CD4-positive, alpha-beta T cell treated with Interleukin-15 for 1 hour (primary cell): ENCODE results near the gene OGN.
A peak's percentile ranks its signal among the peaks of the same experiment; 100 is the strongest.
"Not testable (repeated sequence)": the region's sequence is repeated elsewhere in the genome, so short reads cannot be mapped to it uniquely, and the experiment has no call there.

ENCODE experiments used
- DNase-seq: peaks from one replicate; pipeline ENCODE4 v3.0.0-alpha.2; 2020

OGN gene, protein sequence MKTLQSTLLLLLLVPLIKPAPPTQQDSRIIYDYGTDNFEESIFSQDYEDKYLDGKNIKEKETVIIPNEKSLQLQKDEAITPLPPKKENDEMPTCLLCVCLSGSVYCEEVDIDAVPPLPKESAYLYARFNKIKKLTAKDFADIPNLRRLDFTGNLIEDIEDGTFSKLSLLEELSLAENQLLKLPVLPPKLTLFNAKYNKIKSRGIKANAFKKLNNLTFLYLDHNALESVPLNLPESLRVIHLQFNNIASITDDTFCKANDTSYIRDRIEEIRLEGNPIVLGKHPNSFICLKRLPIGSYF

DNA sequence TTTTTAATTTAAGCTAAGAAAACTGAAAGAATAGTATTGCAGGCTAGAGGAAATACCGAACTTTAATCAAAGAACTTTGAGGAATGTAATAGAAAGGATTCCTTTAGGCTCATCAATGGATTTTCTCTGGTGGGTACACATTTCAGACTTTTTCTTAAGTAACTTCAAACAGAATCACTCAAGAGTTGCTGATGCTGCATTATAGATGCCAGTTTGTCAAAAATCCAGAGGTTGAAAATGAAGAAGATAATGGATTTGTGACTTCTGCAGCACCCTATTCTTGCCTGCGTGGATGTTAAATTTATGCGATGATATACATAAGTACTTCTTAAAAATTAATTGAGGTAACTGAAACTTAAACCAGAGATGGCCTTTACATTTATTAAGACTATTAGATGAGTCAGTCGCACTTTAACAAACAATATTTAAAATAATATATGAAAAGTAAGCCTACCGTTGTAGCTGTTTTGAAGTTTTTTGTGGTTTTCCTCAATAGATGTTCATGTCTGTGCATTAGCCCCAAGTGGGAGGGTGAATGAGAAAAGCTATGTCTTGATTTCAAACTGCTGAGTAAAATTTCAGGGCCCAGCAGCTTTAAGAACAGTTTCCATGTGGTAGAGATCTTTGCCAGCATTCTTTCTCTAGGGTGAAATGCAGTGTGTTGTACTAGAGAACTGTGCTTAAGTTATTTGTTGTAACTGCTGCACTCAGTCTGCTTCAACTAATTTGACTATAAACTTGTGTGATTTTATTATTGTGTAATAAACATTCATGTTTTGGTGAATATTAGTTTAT is at the start of gene OGN:
TSS of gene OGN (minus strand) at position 537 of the 795 bp plus-strand sequence. CDS start 1,171 bp downstream, outside the sequence.
- no peak for DNase-seq

DNA sequence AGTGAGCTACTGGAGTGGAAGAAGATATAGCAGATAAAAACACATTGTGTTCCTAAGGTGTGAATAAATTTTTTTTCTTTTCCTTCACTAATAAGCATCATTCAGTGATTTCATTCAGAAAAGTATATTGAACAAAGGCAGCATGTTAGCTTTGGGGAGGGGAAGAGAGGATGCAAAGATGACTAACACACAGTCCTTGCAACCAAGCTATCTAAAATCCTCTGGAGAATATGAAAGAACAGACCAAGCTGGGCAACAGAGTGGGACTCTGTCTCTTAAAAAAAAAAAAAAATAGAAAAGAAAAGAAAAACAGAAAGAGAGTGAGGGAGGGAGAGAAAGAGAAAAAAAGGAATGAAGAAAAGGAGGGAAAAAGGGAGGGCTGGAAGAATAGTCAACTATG is 42.2 kb upstream of the OGN start:
- no peak for DNase-seq

DNA sequence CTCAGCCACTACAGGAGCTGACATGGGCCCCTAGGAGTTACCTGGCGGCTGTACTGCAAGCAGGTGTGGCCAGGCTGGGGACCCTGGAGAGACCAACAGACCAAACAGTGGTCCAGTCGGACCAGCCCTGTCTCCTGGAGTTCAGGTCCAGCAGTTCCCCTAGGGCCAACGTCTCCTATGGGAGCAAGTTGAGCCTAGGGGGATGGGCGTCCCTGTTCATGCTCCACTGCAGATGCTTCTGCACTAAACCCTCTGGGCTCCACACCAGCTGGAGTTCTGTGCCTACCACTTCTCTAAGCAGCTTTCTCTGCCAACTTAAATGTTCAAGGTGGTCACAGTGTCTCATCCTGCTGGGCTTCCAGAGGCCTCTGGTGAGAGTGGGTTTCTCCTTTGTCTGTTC is 40.5 kb upstream of the OGN start:
- no peak for DNase-seq

DNA sequence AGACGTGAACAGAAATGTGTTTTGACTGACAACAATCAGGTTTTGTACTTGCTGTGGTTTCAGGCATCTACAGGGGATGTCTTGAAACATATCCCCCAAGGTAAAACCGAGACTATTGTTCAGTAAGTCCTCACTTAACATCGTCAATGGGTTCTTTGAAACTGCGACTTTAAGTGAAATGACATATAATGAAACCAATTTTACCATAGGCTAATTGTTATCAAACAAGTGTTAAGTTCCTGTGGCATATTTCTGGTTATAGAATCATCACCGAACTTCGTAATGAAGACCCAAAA is 36.3 kb upstream of the OGN start:
- no peak for DNase-seq

DNA sequence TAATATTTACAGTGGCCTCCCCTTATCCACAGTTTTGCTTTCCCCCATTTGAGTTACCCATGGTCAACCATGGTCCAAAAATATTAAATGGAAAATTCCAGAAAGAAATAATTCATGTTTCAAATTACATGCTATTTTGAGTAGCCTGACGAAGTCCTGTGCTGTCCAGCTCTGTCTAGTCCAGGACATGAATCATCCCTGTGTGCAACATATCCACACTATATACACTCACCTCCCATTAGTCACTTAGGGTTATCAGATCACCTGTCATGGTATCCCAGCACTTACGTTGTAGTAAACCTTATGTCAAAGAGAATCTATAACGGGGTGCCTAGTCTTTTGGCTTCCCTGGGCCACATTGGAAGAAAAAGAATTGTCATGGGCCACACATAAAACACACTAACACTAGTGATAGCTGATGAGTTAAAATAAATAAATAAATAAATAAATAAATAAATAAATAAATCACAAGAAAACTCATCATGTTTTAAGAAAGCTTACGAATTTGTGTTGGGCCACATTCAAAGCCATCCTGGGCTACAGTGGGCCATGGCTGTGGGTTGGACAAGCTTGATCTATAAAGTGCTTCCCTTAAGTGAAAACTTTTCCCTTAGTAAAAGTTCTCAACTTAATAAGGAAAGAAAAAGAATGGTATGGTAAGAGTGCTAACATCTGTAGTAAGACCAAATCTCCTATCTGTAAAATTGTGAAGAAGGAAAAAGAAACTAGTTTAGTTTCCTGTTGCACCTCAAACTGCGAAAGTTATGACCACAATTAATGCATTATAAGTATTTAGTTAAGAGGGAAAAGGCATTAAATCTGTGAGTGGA is 35.8 kb upstream of the OGN start:
- no peak for DNase-seq

DNA sequence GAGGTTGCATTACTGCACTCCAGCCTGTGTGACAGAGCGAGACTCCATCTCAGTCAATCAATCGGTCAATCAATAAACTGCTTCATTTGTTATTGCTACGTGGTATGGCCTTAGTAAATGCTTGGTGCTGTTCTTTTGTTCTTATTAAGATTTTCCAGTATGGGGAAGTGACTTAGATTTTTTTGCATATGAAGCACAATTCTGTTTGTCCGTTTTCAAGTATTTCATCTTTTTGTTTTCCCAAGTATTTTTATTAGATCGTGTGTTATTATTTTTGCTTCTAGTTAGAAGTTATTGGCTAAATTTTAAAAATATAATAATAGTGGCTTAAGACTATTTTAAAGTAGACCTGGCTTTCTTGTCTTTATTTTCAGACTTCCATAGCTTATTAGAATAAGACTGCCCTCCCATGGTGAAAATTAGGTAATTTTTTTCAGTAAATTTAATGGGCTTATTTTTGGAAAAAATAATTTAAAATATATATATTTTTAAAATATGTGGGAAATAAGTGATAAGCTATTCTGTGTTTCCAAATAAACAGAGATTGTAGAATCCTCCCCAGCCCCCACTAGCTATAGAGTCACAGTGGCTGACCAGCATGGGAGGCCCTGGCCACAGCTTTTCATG is 34.6 kb upstream of the OGN start:
- no peak for DNase-seq

DNA sequence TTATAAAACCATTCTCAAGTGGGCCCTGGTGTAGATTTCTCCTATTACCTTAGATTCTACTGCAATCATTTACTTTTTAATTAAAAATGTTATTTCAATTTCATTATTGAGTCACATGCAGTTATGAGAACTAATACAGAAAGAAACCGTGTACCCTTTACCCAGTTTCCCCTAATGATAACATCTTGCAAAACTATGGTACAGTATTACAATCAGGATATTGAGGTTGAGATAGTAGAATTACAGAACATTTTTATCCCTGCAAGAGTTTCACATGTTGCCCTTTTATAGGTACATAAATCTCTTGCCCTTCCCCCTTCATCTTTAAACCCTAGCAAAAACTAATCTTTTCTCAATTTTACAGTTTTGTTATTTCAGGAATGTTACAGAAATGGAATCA is 30.9 kb upstream of the OGN start:
- no peak for DNase-seq

DNA sequence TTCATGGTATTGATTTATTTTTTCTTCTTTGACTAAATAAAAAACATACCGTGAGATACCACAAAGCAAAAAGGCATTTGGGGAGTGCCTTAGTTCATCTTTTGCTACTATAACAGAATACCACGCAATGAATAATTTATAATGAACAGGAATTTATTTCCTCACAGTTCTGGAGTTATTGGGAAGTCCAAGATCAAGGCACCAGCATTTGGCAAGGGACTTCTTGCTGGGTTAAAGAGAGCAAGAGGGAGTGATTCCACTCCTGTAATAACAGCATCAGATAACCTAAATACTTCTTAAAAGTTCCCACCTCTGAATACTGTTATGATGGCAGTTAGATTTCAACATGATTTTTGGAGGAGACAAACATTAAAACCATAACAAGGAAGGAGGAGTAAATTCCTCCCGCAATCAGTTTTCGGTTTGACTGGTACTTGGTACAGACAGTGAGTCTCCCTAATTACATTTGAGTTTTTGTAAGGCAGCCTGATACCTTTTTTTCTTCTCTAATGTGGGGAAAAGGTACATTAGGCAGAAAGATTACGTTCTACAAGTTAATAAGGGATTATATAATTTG is 28.7 kb upstream of the OGN start:
- DNase-seq: no peak

DNA sequence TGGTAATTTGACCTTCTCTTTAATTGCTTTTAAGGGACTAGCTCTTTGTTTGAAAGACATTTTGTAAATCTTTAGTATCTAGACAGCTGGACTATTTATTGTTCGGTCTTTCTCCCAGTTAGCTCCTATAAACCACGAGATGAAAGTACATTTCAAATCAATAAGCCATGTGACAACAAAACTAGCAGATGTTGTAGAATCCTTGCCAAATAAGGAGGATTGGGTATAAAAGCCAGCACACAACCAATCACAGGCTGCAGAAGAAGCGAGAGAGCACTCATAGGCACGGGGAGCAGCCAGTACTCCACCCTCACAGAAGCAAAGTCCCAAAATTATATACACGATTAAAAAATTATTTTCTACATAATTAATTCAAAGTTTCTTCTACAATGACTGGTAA is 28.0 kb upstream of the OGN start:
- DNase-seq: no peak

DNA sequence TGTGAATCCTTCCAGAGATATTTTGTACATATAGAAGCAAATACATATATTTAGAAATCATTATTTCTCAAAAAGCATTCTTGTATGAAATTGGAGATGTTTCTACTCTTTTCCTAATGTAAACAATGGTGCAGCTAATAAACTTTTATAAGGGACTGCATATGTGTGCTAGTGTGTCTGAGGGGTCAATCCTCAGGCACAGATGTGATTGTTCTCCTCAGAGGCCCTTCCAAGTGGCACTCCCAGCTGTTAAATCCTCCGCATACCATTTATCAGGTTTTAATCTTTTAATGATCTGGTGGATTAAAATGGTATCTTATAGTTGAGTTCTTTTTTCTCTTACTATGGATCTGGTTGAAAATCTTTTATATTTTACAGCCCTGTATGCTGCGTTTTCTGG is 25.5 kb upstream of the OGN start:
- DNase-seq: no peak

DNA sequence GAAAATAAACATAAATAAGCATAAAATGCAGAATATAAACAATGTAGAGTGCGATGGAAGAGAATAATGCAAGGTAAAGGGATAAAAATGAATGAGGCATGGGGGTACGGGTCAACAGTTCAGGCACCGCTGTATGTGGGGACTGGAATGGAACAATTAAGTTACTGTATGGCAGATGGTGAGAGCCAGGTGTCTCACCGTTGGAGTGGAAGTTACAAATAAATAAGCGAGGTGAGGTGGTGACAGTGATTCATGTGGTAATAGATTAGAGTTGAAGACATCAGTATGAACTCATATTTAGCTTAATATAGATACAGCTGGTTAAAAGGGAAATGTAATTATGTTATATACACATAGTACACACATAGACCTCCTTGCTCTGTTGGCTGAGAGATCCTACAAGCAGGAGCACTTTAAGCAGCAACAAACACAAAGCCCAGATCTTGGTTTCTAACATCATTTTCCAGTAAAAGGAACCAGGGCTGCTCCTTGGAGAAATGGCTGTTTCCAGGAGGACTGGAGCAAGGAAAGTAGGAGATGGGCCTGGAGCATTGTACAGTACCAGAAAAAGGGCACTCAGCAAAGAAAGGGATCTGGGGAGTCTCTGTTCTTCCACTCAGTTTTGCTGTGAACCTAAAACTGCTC is 22.2 kb upstream of the OGN start:
- no peak for DNase-seq

DNA sequence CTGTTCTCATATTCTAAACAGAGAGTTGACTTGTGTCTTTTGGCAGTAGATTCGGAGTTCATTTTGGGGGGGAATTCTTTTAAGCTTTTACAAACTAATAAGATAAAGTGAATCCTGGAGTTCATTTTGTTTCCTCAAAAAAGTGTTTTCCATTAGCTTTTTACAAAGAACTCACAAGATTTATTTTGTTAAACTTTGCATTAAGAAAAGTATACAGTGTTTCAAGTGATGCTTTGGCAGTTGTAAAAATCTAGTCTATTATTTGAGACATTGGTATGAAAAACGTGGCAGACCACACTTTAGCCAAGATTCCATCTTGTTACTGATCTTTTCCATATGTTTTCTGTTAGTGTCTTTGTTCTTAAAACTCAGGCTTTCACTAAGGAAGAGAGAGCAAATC is 21.1 kb upstream of the OGN start:
- DNase-seq: no peak

DNA sequence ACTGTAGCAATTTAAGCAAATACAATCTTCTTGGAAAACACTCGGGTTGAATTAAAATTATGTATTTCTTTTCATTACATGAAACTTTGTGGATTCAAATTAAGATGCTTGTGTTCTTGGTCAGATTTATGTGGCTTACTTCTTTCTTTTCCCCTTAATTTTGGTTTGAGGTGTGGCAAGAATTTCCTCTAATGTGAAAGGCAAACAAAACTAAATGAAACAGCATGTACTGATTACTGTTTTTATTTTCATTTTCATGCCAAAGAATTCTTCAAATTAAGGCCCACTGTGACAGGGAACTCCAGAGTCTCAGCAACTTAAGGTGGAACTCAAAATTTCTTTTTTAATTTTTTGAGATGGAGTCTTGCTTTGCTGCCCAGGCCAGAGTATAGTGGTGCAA is 20.0 kb upstream of the OGN start, which contains the start of gene OMD:
TSS of gene OMD (minus strand) at position 132 of the 400 bp plus-strand sequence. CDS start 6,913 bp downstream, outside the sequence.
- DNase-seq: no peak

DNA sequence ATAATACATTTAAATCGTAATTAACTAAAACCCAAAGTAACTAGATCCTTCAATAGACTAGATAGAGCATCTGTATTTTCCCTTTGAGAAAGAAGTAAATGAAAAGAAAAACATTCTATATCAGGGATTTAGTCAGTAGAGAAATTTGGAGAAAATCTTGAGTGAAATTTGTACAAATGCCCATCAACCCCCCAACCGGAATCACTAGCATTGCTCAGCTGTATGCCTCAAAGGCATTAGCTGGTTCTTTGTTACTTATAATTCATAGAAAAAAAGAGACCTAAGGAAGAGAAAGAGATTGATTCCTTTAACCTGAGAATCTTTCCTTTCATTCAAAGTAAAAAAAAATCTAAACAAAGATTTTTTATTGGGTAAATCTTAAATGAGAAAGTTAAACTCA is 19.2 kb upstream of the OGN start:
- no peak for DNase-seq

DNA sequence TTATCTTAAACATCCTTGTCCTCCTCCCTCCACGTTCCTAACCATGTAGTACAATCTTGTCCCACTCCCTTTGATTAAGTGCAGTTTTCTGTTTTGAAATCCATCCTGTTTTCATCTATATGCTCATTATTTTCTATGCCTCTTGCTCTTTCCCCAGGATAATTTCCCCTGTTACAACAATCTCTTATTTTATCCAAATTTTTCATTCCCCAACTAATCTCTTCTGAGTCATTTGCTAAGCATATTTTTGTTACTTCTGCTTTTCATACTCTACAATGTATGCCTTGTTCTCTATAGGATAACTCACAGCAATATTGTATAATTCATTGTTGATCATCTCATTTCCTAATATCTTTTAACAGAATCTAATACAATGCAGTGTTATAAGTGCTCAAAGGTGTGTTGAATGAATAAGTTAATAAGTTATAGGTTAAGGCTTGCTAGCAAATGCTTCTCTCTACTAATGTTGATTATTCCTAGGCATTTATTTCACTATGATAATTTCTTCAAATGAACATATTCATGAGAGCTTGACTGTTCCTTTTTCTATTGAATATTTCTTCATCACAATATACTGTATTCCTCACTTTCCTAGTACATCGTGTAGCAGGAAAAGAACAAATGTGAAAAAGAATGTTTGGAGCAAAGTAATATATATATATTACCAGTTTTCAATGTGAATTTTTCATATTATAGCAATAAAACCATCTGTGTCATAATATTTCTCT is 18.4 kb upstream of the OGN start:
- DNase-seq: no peak

DNA sequence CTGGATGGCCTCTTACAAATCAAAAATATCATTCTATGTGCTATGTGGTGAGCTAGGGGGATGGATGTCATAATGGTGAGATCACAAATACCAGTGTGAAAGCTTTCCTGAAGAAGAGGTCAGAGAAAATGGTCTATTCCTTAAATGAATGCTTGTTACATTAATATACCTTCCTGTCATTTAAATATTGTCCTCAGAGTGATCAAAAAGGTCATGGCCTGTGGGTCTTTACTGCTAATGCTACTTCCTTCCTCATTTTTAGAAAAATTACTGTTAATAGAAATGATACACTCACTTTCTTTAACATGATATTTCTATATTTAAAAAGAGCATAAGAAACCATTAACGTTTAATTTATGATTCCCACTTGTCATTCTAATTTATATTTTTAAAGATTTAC is 10.2 kb upstream of the OGN start:
- no peak for DNase-seq

DNA sequence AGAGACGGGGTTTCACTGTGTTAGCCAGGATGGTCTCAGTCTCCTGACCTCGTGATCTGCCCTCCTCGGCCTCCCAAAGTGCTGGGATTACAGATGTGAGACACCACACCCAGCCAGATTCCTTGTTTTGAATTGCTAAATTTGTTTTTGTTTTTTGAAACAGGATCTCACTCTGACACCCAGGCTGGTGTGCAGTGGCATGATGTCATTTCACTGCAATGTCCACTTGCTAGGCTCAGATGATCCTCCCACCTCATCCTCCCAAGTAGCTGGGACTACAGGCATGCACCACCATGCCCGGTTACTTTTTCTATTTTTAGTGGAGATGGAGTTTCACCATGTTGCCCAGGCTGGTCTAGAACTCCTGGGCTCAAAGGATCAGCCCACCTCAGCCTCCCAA is 6.8 kb upstream of the OGN start:
- not testable (repeated sequence) for DNase-seq

DNA sequence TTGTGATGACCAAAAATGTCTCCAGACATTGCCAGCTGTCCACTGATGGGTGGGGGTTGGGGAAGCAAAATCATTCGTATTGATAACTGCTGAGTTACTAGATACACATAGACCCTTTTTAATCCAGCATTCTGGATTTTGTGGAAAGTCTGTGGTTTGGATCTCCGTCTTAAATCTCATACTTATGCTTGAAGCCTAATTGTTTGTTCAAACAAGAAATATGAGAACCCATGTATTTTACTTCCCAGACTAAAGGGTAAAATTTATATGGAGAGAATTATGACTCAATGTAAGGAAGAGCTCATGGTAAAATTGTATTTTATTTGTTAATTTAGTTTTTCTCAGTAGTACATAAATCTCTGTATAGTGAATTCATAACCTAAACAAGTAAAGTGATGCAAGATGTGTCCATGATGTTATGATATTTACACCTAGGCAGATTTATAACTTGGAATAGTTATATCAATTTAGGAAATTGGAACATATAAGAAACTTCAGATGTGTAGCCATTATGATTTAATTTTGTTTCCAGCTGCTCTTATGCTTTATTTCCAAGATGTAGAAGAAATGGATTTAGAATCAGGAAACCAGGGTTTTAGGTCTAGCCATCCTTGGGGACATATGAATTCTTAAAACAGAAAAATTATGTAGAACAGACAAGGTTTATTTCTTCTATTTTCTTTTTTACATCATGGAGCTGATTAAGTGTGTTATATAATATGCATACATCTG is 4.5 kb upstream of the OGN start:
- no peak for DNase-seq

DNA sequence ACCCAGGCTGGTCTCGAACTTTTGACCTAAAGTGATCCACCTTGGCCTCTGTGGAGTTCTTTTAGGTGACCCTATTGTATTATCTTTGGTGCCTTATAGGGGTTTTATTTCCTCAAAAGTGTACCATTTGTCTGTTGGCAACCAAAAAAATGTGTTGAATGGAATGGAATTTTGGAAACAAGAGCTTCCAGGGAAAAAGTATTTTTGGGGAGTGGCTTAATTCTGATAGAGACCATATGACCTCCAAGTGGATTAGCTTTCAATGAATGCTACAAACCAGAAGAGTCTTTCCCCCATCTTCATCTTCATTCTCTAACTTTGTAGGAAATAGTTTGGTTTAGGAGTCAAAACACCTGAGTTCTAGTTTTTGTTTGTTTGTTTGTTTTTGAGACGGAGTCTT is 3.4 kb upstream of the OGN start:
- DNase-seq: no peak

DNA sequence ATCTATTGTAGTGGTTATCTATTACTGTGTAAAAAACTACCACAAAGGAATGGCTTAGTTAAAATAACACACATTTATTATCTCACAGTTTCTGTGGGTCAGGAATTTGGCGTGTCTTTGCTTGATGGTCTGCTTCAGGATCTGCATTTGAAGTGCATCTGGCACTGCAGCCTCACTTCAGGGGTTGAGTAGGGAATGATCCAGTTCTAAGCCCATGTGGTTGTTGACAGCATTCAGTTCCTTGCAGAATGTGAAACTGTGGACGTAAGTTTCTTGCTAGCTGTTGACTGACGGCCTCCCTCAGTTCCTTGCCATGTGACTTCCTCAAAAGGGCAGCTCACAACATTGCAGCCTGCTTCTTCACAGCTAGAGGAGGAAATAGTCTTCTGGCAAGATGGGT is 2.1 kb upstream of the OGN start:
- DNase-seq: peak; percentile 58

DNA sequence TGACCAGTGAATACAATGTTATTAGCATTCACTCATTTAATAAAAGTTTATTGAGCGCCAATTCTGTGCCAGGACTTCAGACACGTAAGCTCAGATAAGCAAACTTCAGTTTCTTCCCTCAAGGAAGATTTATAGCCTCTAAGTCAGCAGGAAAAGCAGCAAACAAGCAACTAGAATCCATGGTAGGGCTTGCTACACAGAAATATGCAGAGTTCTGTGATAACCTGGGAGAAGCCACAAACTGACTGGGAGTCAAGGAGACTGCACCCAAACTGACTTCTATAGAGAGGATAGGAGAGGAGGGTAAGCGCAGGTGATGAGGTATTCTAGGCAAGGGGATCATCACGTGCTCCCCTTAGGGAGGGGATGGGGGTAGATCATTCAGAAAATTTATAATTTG is 1.4 kb upstream of the OGN start:
- no peak for DNase-seq
